ENCODE results near the gene FASTKD3. TPM values are rescaled to one million over a fixed set of nuclear protein-coding genes. Genes with fewer than 3 reads are reported as not detected.

Gene FASTKD3
- total RNA-seq, 2 donors from 2014 or later, result 1.3 to 9.1 TPM

GRCh38 chr5:7845557-7845956 is 23.3 kb downstream of the FASTKD3 start:
- no peaks in the 10 kb centered on the region for H3K4me1 ChIP-seq
- no peak overlapping the region for H3K27ac ChIP-seq
- ATAC-seq, result no peak
- no peaks in the 10 kb centered on the region for H3K36me3 ChIP-seq (replicated peaks in 1 of 2; ENCODE audit: insufficient read depth in 1 of 2, low read depth in 2 of 2)
- H3K4me3 ChIP-seq, result no peak overlapping the region
- intact Hi-C loops (cut with DNase I), result no loop called here
- no peaks in the 10 kb centered on the region for H3K9me3 ChIP-seq
- TF ChIP-seq CTCF (IDR thresholded peaks at IDR 0.05) (no peak), POLR2A (IDR thresholded peaks at IDR 0.05) (no peak)
- 81 to 92% methylated on average over 7 of the region's 7 CpGs for WGBS, 2 donors
- no peaks in the 10 kb centered on the region for H3K27me3 ChIP-seq
- no peak for DNase-seq

- Histone ChIP-seq H3K36me3 (replicated peaks in 1 of 2; ENCODE audit: insufficient read depth in 1 of 2, low read depth in 2 of 2) (no peaks in the 10 kb centered on the region), H3K9me3 (no peaks in the 10 kb centered on the region), H3K27me3 (no peaks in the 10 kb centered on the region), H3K4me1 (no peaks in the 10 kb centered on the region), H3K27ac (peak overlapping the region in 1 of 4 donors; percentile 34), H3K4me3 (no peak overlapping the region)
- no peak for DNase-seq
- intact Hi-C loops (cut with DNase I), result no loop called here
- no peak for ATAC-seq
- TF ChIP-seq CTCF (IDR thresholded peaks at IDR 0.05), result no peak
- no peak for TF ChIP-seq POLR2A (IDR thresholded peaks at IDR 0.05)
These were observed 23.9 kb downstream of the FASTKD3 start for GRCh38 chr5:7844901-7845300.

- H3K27me3 ChIP-seq, result no peaks in the 10 kb centered on the region
- intact Hi-C loops (cut with DNase I), result no loop called here
- H3K36me3 ChIP-seq (replicated peaks in 1 of 2; ENCODE audit: insufficient read depth in 1 of 2, low read depth in 2 of 2), result no peaks in the 10 kb centered on the region
- 69 to 75% methylated on average over 2 of the region's 2 CpGs for WGBS, 2 donors
- no peak for TF ChIP-seq POLR2A (IDR thresholded peaks at IDR 0.05)
- TF ChIP-seq CTCF (IDR thresholded peaks at IDR 0.05), result no peak
- DNase-seq, result no peak
- H3K4me3 ChIP-seq, result no peak overlapping the region
- no peak for ATAC-seq
- no peaks in the 10 kb centered on the region for H3K9me3 ChIP-seq
- no peaks in the 10 kb centered on the region for H3K4me1 ChIP-seq
- no peak overlapping the region for H3K27ac ChIP-seq
These were observed 26.3 kb downstream of the FASTKD3 start for GRCh38 chr5:7842531-7842930.

- H3K4me1 ChIP-seq, result no peaks in the 10 kb centered on the region
- ATAC-seq (peak; percentile 52), DNase-seq (no peak)
- no peaks in the 10 kb centered on the region for H3K36me3 ChIP-seq (replicated peaks in 1 of 2; ENCODE audit: insufficient read depth in 1 of 2, low read depth in 2 of 2)
- H3K27ac ChIP-seq, result no peak overlapping the region
- whole genome bisulfite sequencing, 2 donors, result 30 to 48% methylated on average over 3 of the region's 3 CpGs
- TF ChIP-seq CTCF (IDR thresholded peaks at IDR 0.05) (no peak), POLR2A (IDR thresholded peaks at IDR 0.05) (no peak)
- H3K4me3 ChIP-seq, result no peak overlapping the region
- no peaks in the 10 kb centered on the region for H3K27me3 ChIP-seq
- H3K9me3 ChIP-seq, result no peaks in the 10 kb centered on the region
- intact Hi-C loops (cut with DNase I), result no loop called here
These were observed 31.4 kb downstream of the FASTKD3 start for GRCh38 chr5:7837403-7837802.

- ATAC-seq (no peak), DNase-seq (no peak)
- Histone ChIP-seq H3K36me3 (replicated peaks in 1 of 2; ENCODE audit: insufficient read depth in 1 of 2, low read depth in 2 of 2) (no peaks in the 10 kb centered on the region), H3K27ac (no peak overlapping the region), H3K4me3 (no peak overlapping the region), H3K4me1 (no peaks in the 10 kb centered on the region), H3K9me3 (no peaks in the 10 kb centered on the region), H3K27me3 (no peaks in the 10 kb centered on the region)
- WGBS, 2 donors, result 86% methylated on average over 4 of the region's 4 CpGs
- intact Hi-C loops (cut with DNase I), result no loop called here
- TF ChIP-seq POLR2A (IDR thresholded peaks at IDR 0.05) (no peak), CTCF (IDR thresholded peaks at IDR 0.05) (no peak)
These were observed 33.8 kb downstream of the FASTKD3 start for GRCh38 chr5:7834982-7835381.
